GM19468 (cell line): ENCODE data around the gene STX18.

Experiments
- ATAC-seq: cut with Tn5 transposase; IDR thresholded peaks from one replicate; pipeline ENCODE4 v1.9.1; 2021; ENCODE audit warnings: mild to moderate bottlenecking, moderate library complexity, moderate number of reproducible peaks; ENCODE audit not compliant: unreplicated experiment; ENCODE audit errors: extremely low read depth

The STX18 gene

DNA sequence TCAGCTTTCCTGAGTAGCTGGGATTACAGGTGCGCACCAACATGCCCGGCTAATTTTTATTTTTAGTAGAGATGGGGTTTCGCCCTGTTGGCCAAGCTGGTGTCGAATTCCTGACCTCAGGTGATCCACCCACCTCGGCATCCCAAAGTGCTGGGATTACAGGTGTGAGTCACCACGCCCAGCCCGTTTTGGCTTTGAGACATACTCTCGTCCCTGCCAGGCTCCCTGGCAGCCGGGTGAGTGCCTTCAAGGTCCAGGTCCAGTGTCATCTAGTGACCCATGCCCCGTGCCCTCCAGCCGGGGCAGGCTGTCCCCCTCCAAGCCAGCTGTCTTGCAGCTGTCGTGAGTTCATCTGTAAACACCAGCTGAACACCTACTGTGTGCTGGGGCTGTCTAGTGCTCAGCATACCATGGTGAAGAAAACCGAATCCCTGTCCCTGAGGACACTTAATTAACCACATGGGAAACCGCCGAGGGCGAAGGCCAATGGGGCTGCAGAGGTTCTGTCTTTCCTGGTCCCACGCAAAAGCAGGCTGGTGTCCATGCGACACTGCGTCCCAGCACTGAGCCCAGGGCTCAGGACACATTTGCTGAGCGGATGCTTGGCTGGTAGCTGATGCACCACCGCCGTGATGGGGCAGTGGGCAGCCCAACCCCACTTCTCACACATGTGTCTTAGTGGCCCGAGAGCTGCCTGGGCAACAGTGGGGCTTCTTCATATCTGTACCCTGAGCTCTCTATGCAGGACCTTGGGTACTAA is 133.1 kb downstream of the STX18 start:
- ATAC-seq: no peak

DNA sequence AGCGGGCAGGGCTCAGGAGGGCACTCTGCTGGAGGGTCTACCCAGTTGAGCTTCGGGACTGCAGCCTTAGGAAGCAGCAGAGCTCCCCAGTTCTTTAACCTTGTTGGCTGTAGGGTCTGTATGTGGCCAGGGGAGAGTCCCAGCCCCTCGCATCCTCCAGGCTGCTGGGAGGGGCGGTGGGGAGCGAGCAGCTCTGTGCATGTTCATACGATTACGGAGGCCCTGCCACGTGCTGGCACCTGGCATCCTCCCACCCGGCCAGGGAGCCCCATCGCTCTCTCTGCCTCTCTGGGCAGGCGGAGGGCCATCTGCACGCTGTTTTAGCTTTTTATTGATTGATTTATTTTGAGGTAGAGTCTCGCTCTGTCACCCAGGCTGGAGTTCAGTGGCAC is 133.7 kb downstream of the STX18 start:
- ATAC-seq: no peak

DNA sequence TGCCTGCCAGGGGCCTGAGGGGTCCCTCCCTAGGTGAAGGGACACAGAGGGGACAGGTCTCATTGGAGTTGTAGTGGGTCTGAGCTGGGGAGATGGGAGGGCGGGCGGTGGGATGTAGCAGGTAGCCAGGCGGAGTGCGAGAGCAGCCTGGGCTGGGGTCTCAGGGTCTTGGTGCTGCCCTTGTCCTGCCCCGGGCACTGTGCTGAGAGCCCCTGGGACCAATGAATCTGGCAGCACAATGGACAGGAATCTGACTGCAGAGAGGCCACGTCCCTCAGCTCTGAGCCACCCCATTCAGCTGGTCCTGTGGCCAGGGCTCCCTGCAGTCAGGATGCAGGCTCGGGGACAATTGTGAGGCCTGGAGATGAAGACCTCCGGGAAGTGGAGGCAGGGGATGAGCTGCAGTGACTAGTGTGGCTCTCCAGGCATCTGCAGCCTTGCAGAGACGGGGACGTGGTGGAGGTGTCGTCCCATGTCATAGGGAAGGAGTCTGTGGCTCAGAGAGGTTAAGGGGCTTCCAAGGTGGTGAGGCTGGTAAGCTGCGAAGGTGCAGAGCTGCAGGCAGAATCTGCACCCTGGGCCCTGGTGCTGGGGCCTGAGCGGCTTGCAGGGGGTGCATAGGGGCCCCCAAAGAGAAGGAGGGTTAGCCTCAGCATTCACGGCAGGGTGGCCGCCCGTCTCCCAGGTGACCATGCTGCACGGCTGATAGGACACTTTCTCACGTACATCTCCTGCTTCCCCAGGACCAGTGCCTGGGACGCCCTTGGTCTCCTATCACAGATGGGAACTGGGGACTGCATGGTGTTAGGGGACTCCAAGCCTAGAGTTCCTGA is 134.3 kb downstream of the STX18 start:
- no peak for ATAC-seq

DNA sequence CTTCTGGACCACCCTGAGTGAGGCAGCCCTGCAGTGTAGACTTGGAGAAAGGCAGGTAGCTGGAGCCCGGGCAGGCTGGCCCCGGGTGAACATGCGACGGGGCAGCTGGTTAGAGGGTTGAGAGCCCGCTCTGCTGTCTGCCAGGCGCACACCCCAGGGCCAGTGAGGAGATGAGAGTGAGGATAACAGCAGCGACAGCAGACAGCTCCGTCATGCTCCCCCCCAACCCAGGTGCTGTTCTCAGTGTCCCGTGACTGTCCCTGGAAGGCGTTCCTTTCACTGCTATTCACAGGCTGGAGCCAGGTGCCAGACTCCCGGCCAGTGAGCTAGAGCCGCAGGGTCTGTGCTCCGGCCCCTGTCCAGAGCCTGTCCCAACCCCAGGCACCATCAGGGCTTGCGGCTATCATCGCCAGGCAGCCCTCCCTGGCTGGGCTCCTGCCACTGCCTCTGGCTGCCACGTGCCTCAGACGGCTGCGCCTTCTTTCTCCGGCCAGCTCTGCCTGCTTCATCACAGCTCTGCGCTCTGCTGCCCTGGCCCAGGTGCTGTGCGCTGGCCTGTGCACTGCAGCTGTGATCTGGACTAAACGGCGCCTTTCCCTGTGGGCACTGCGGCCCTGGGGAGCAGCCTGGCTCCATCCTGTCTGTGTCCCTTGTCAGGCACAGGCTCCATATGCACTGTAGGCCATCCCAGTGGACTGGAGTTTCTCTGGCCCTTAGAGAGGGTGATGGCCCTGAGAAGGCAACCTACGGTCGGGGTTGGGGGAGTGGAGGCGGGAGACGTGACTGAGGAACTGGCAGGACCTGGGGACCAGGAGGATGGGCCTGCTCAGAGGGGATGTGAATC is 135.2 kb downstream of the STX18 start:
- no peak for ATAC-seq

DNA sequence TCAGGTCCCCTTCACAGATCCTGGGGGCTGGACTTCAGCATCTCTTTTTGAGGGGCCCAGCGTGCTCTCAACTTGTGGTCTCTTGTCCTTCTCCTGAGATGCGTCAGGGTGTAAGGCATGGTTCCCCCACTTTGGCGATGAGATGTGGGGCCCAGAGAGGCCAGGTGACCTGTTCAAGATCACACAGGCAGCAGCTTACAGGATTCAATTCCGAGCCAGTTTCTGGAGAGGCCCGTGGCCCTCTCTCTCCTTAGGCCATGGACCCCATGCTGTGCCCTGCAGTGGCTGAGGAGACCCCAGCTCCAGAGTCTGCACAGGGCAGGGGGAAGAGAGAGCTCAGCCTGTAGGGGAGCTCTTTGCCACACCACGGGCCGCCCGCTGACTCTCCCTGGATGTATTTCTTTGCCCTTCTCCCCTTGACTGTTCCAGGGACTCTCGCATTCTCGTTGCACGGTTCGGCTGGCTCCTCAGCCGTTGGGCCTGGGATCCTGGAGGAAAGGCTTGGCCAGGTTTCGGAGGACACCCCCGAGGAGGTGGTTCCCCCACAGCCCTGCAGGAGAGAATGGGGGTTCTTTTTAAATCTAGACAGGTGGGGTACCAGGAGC is 136.4 kb downstream of the STX18 start:
- no peak for ATAC-seq

DNA sequence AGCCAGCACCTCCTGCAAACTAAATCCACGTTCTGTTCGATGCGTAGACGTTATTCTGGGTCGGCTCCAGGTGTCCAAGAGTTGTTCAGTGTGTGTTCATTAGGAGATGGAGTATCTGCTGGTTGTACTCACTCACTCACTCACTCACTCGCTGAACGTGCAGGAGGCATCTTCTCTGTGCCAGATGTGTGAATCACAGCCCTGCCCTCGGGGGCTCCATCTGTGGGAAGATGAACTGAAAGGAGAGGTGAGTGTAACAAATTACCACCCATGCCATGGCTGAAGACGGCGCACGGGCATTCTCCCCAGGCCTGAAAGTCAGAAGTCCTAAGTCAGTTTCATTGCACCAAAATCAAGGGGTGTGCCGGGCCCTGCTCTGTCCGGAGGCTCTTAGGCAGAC is 138.9 kb downstream of the STX18 start:
- no peak for ATAC-seq

DNA sequence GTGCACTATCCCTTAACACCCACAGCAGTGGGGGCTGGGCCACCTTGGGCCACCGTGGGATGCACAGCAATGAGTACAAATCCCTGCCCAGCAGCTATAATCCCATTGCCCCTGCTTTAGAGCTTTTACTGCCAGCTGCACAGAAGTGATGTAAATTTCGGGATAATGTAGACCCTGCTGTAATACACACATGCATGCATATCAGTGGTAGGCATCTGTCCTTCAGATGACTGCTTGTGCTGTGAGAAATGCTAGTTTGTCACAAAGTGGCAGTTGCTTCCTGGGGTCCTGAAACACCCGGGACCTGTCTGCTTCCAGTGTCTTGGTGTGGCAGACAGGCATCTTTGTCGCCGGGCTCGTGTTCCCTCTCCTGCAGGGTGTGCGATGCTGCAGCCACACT is 140.8 kb downstream of the STX18 start:
- no peak for ATAC-seq

DNA sequence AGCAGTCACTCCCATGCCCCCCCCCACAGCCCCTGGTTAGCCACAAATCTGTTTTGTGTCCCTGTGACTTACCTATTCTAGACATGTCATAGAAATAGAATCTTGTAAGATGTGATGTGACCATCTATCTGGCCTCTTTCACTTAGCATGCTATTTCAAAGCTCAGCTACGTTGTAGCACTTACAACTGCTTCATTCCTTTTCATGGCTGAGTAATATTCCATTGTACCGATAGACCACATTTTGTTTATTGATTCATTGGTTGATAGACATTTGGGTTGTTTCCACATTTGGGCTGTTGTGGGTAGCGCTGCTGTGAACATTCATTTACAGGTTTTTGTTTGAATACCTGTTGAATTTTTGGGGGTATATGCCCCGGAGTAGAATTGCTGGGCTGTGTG is 143.4 kb downstream of the STX18 start:
- no peak for ATAC-seq

DNA sequence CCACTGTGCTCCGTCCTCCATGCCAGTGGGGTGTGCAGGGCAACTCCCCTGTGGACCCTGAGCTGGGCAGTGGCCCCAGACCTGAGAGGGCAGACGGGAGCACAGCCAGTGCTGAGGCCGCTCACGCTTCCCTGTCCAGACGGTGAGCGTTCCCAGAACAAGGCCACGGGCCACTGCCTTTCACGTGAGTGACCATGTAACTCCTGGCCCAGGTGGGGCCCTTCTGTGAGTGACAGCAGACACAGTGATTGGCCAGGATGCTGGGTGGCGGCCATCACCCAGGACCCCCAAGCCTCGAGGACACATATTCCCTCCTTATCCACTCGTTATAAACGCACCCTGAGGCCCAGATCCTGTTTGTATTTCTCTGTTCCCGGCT is 144.4 kb downstream of the STX18 start:
- ATAC-seq: no peak

DNA sequence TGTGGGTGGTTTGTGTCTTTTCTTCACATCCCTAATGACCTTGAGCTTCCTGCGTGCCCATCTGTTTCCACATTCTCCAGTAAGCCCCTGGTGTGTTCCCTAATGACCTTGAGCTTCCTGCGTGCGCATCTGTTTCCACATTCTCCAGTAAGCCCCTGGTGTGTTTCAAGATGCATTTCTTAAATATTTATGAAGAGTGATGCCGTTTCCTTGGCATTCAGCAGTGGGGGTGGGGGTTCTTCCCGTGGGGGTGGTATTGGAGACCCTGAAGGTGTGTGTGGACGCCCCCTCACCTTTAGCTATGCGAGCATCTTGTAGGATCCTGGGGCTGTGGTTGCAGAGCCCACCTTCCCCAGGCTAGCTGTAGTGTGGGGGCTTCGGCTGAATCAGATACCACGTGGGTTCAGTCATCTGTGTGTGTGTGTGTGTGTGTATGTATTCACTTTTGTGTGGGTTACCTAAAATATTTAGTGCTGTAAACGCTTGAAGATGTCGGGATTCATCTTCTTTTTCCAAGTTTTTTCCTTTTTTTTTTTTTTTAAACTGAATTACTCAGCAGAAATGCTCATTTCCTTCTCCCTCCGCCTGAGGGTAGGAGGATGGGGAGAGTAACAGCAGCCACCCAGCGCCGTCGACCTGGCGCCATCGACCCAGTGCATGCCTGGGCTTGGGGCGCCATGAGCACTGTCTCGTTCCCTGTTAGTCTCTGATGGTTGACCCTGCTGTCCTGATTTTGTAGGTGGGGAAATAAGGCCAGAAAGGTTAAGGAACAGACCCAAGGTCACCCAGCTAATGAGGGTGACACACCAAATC is 145.0 kb downstream of the STX18 start:
- ATAC-seq: no peak

DNA sequence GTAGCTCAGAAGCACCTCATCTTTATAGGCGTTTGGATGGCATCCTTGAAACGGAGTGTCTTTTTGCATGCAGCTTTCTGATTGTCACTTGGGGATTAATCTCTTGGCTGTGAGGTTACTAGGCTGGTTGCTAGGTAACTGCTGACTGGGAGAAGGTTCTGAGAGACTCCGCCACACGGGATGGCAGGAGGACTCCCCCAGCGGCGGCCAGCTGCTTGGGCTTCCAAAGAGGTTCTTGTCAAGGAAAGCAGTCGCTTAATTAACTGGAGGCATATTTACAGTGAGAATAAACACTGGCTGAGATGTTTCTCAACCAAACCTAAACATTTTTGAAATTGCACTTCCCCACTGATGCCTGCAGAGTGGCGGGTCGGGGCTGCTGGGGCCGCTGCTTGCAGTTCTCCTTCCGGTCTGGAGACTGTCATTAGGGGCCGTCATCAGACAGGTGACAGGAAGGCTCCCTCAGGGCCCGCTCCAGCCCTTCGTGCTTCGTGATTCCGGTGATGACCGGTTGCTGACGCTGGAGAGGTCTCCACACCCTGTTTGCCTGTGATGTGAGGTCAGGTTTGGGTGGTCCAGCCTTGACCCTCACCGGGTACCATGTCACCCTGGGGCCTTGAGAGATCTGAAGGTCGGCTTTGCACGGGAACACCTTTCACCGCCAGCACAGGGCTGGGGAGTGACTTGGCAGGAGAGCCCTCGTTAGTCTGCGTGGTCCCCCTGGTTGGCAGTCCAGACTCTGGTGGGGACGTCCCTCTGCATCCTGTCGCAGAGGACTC is 145.8 kb downstream of the STX18 start:
- no peak for ATAC-seq

DNA sequence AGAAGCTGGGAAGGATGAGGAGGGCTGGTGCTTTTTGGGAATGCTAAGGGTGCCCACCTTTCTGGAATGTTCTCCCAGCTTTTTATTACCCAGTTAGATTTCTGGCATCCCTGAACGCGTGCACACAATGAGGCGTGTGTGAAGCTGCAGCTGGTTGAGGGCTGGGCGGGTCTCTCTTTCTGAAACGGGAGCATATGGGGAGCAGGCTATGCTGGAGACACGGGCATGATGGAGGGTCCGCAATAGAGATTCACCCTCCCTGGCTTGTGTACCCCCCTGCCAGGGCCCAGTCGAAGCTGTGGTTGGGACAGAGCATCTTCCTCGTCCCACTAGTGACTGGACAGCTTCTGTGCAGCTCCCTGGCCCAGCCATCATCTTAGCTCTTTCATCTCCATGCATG is 146.5 kb downstream of the STX18 start:
- no peak for ATAC-seq

DNA sequence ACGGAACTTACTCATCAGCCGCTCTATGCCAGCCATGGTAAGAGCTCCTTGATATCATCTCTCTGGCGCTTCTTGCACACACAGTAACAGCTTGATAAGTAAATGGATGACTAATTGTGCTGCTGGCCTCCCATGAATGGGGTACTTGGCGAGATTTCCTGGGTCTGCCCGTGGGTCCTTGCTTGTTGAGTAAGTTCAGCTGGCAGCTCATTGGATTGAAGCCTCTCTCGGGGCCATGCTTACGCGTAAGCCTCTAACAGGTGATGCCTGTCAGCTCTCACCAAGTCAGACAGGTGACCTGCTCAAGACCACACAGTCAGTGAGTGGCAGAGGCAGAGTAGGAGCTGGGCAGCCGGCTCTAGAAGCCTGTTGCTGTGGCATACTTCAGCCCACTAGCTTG is 147.2 kb downstream of the STX18 start:
- ATAC-seq: no peak

DNA sequence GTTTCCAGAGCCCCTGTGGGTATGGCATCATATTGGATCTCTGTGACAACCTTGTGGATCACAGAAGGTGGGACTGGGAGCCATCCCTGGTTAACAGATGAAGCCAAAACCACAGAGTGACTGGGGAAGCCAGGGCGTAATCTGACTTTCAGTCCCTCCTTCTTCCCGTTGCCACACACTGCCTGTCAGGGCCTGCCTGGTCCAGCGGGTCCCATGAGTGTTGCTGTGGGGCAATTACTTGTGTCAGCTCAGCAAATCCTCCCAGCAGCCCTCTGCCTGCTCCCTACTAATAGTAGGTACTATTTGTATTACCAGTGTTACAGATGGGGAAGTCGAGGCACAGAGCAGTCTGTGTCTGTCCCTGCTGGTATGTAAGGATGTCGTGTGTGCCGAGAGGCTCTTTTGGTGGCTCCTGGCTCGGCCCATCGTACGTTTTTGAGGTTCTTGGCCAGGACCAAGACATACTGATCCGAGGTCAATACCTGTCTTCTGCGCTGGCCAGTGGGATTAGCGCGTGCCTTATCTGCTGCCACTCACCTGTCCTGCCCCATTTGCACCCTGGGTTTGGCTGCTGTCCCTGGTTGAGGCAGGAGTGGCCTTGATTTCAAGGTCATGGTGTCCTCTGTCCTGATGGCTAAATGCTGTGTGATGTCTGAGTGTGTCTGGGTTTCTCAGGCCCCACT is 149.2 kb downstream of the STX18 start:
- no peak for ATAC-seq

DNA sequence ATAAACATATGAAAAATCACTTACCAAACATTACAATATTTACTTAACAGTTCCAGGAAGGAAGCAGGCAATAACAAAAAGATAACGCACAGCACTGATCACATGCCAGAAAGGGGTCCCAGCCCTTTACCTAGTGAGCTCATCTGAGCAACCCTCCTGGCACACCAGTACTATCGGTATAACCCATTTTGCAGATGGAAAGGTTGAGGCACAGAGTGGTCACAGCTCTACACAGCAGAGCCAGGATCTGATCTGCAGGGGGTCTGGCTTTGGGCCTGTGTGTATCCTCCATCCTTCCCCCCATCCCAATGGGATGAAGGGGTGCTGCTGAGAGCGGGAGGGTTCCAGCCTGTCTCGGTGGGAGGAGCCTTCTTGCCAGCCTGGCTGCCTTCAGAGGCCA is 150.0 kb downstream of the STX18 start:
- ATAC-seq: no peak

DNA sequence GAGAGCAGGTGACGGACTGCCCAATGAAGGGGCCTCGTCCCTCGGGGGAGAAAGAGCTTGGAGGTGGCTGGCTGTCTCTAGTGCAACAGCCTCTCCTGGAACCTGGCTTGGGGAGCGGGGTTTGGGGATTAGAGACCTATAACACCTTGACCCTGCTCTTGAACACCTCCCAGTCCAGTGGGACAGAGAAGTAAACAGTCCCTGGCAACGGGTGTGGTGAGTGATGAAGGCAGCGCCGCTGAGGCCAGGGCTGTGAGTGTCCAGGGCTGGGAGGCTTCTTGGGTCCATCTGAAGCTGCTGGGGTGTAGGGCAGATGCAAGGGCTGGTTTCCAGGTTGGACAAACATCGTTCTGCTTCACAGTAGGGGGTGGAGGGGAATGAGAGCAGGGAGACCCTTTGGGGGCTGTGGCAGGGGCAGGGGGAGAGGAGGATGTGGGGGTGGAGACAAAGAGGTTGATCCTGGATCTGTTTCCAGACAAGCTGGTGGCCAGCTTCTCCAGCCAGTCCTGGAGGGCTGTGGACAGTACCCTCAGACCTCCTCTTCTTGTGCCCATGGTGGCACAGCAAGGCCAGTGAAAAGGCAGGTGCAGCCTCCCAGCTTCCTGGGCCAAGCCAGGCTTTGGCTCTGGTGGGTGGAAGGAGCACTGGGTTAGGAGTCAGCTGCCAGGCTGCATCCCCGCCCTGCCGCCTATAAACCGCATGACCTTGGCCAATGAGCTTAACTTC is 151.2 kb downstream of the STX18 start:
- ATAC-seq: no peak

DNA sequence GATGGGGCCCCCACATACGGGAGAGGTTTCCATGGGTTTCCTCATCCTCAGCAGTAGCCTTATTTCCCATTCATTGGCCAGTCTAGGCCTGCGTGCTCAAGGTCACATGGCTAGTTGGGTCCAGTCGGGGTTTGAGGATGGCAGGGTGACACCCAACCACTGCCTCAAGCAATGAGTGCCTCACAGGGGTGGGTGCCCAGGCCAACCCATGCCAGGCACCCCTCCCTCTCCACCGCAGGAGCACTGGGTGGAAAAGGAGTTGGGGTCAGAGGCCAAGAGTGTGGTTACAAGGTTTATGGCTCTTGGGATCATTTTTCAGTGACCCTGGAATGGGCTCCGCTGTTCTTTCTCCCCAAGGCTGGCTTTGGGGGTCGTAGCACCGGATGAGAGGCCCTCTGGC is 151.8 kb downstream of the STX18 start:
- ATAC-seq: no peak
